NCI-H748 treated with DMSO at 0.1 percent for 48 hours (cell line): Measurements from ENCODE around the gene IL18BP.

Experiments used
- DNase-seq: peaks from one replicate; lab custom pipeline; 2025; lab: John Stamatoyannopoulos, UW

Gene IL18BP

DNA sequence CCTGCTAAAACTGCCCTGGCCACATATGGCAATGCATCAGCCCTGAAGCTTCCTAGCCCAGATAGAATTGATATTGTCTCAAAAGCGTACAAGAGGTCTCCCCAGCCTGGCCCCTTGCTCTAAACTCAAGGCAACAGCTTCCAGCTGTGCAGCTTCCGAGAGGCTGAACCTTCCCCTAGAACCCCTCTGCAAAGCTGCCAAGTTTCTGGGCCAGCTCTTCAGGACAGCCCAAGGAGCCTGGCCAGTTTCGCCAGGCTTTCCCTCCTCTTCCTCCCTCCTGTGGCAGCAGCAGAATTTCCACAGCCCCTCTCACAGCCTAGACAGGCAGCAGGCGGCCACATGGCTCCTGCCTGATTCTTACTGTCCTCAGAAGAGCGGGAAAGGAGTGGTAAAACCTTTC lies 47.1 kb downstream of the IL18BP start:
- DNase-seq, result no peak

DNA sequence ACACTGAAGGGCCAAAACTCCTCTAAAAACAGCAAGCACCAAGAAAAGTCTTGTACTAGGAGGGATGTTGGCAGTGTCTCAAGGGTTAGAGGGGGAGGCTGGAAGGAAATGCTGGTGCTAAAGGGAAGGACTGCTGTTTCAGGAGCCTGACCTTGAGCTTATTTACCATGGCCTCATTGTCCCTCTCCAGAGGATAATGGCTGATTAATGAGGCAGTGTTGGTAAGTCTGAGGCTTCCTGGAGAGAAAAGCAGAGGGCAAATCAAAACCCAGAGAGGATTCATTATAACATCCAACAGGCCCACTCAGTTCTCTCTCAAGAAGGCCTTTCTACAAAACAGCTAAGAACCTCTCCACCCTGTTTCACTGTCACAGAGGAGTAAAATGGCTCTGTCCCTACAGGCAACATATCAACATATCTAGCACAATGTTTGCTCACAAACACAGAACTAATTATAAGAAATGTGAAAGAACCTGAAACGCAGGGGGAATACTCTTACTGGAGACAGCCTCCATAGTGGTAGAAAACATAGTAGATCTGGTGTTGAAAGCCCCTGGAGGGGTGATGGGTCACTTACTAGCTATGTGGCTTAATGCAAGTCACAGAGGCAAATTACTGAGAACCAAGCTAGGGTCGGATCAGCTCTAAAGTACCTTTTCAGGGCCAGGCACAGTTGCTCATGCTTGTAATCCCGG lies 50.2 kb downstream of the IL18BP start:
- no peak for DNase-seq
